Loucy (cell line): ENCODE data around the gene SCN10A.

Source experiments
- H2AFZ ChIP-seq: fragments of 200-600 bp; sonication (generic); 2 replicates; pipeline ENCODE4 v1.6.0; 2016; ENCODE audit warnings: antibody characterized with exemption, mild to moderate bottlenecking, low read length, moderate library complexity
- H3F3A ChIP-seq: fragments of 200-600 bp; 2 replicates; pipeline ENCODE4 v1.6.0; 2016; ENCODE audit warnings: antibody characterized with exemption, low read depth, mild to moderate bottlenecking
- H3K27me3 ChIP-seq: fragments of 200-600 bp; sonication (generic); 2 replicates; pipeline ENCODE4 v1.6.1; 2014; ENCODE audit warnings: low read length, mild to moderate bottlenecking; ENCODE audit not compliant: insufficient read depth, poor library complexity, severe bottlenecking
- H3K36me3 ChIP-seq: fragments of 200-600 bp; sonication (generic); 2 replicates; pipeline ENCODE4 v1.6.1; 2016; ENCODE audit warnings: low read length; ENCODE audit not compliant: insufficient read depth
- H3K4me1 ChIP-seq: fragments of 200-600 bp; sonication (generic); 2 replicates; pipeline ENCODE4 v1.5.1; 2014; ENCODE audit warnings: low read length, mild to moderate bottlenecking; ENCODE audit not compliant: insufficient read depth, poor library complexity, severe bottlenecking
- H3K4me2 ChIP-seq: fragments of 200-600 bp; sonication (generic); 2 replicates; pipeline ENCODE4 v1.6.0; 2014; ENCODE audit warnings: antibody characterized with exemption, low read length, low read depth, mild to moderate bottlenecking; ENCODE audit not compliant: poor library complexity, severe bottlenecking
- H3K4me3 ChIP-seq: fragments of 200-600 bp; sonication (generic); 2 replicates; pipeline ENCODE4 v1.5.1; 2014; ENCODE audit warnings: low read length, mild to moderate bottlenecking, mixed read lengths; ENCODE audit not compliant: poor library complexity, severe bottlenecking
- H3K79me2 ChIP-seq: fragments of 200-600 bp; sonication (generic); 2 replicates; pipeline ENCODE4 v1.6.1; 2014; ENCODE audit warnings: low read length; ENCODE audit not compliant: insufficient read depth
- H3K9ac ChIP-seq: fragments of 200-600 bp; sonication (generic); 2 replicates; pipeline ENCODE4 v1.6.0; 2014; ENCODE audit warnings: mild to moderate bottlenecking, low read depth, low read length, moderate library complexity; ENCODE audit not compliant: poor library complexity, severe bottlenecking
- H3K9me2 ChIP-seq: fragments of 200-600 bp; sonication (generic); replicated peaks from 2 replicates; pipeline ENCODE4 v1.6.1; 2016; ENCODE audit warnings: low read depth, low read length, mixed read lengths
- H3K9me3 ChIP-seq: fragments of 200-600 bp; sonication (generic); 2 replicates; pipeline ENCODE4 v1.6.1; 2014; ENCODE audit warnings: mild to moderate bottlenecking, antibody characterized with exemption, low read length, low read depth; ENCODE audit not compliant: insufficient read depth
- H4K20me1 ChIP-seq: fragments of 200-600 bp; sonication (generic); 2 replicates; pipeline ENCODE4 v1.6.0; 2014; ENCODE audit warnings: antibody characterized with exemption, low read length, mild to moderate bottlenecking; ENCODE audit not compliant: insufficient read depth, poor library complexity, severe bottlenecking
- EZH2phosphoT487 ChIP-seq: fragments of 200-600 bp; IDR thresholded peaks from 2 replicates; pipeline ENCODE4 v1.6.1; 2018; ENCODE audit warnings: antibody characterized with exemption, mild to moderate bottlenecking, moderate library complexity, borderline replicate concordance
- TF ChIP-seq, protein P1 (sequence below): fragments of 200-600 bp; sonication (generic); conservative IDR thresholded peaks from 2 replicates; pipeline ENCODE4 v1.5.1; 2014; ENCODE audit warnings: mild to moderate bottlenecking, antibody characterized with exemption, low read length

The SCN10A gene

GRCh38 chr3:38726751-38727150 lies 89.3 kb downstream of the SCN10A start:
- H3K79me2 ChIP-seq, result no peaks in the 10 kb centered on the region
- no peak overlapping the region for H3K4me3 ChIP-seq
- no peaks in the 10 kb centered on the region for H3K9me2 ChIP-seq
- no peak overlapping the region for H3K4me2 ChIP-seq
- TF ChIP-seq EZH2phosphoT487, result no peak
- TF ChIP-seq, protein P1, sequence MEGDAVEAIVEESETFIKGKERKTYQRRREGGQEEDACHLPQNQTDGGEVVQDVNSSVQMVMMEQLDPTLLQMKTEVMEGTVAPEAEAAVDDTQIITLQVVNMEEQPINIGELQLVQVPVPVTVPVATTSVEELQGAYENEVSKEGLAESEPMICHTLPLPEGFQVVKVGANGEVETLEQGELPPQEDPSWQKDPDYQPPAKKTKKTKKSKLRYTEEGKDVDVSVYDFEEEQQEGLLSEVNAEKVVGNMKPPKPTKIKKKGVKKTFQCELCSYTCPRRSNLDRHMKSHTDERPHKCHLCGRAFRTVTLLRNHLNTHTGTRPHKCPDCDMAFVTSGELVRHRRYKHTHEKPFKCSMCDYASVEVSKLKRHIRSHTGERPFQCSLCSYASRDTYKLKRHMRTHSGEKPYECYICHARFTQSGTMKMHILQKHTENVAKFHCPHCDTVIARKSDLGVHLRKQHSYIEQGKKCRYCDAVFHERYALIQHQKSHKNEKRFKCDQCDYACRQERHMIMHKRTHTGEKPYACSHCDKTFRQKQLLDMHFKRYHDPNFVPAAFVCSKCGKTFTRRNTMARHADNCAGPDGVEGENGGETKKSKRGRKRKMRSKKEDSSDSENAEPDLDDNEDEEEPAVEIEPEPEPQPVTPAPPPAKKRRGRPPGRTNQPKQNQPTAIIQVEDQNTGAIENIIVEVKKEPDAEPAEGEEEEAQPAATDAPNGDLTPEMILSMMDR, result no peak
- no peak overlapping the region for H3K9ac ChIP-seq
- no peaks in the 10 kb centered on the region for H4K20me1 ChIP-seq
- peaks cover 5% of the 10 kb centered on the region for H3K4me1 ChIP-seq
- no peaks in the 10 kb centered on the region for H3K9me3 ChIP-seq
- no peaks in the 10 kb centered on the region for H3K36me3 ChIP-seq
- no peaks in the 10 kb centered on the region for H3F3A ChIP-seq
- no peak overlapping the region for H2AFZ ChIP-seq
- no peaks in the 10 kb centered on the region for H3K27me3 ChIP-seq

GRCh38 chr3:38725726-38726419 lies 90.1 kb downstream of the SCN10A start:
- no peak for TF ChIP-seq EZH2phosphoT487
- TF ChIP-seq, protein P1, result no peak
- Histone ChIP-seq H3K9ac (no peak overlapping the region), H3K4me1 (peaks cover 5% of the 10 kb centered on the region), H3K27me3 (no peaks in the 10 kb centered on the region), H4K20me1 (no peaks in the 10 kb centered on the region), H3K4me3 (no peak overlapping the region), H3F3A (no peaks in the 10 kb centered on the region), H3K79me2 (no peaks in the 10 kb centered on the region), H3K9me2 (no peaks in the 10 kb centered on the region), H3K9me3 (no peaks in the 10 kb centered on the region), H3K36me3 (no peaks in the 10 kb centered on the region), H3K4me2 (no peak overlapping the region), H2AFZ (no peak overlapping the region)

GRCh38 chr3:38724392-38724736 lies 91.7 kb downstream of the SCN10A start:
- Histone ChIP-seq H3K9me2 (no peaks in the 10 kb centered on the region), H3K79me2 (no peaks in the 10 kb centered on the region), H3K9ac (no peak overlapping the region), H3K36me3 (no peaks in the 10 kb centered on the region), H3K4me2 (no peak overlapping the region), H3K9me3 (no peaks in the 10 kb centered on the region), H3K27me3 (no peaks in the 10 kb centered on the region), H3F3A (no peaks in the 10 kb centered on the region), H3K4me1 (peaks cover 5% of the 10 kb centered on the region), H2AFZ (no peak overlapping the region), H3K4me3 (no peak overlapping the region), H4K20me1 (no peaks in the 10 kb centered on the region)
- TF ChIP-seq EZH2phosphoT487, result no peak
- TF ChIP-seq, protein P1, result no peak
